Thoracic aorta (tissue), 2 donors: ENCODE results near the gene DSTN. TPM values are rescaled to one million over a fixed set of nuclear protein-coding genes. Genes with fewer than 3 reads are reported as not detected.

Source experiments
- ATAC-seq: fragments of 150-250 bp; one replicate; pipeline ENCODE4 v1.8.0; 2017; ENCODE audit warnings: low read depth; ENCODE audit not compliant: insufficient number of reproducible peaks, low FRiP score
- DNase-seq: peaks from one replicate; pipeline ENCODE4 v3.0.0-alpha.2; 2020; ENCODE audit warnings: low spot score
- H3K27ac ChIP-seq, 2 donors: fragments of 200-600 bp; sonication (generic); 1 replicate in 1 of 2; 2 replicates in 1 of 2; pipeline ENCODE4 v1.5.1; 2016; ENCODE audit warnings: mild to moderate bottlenecking in 2 of 2, moderate library complexity in 2 of 2
- H3K27me3 ChIP-seq: fragments of 200-600 bp; sonication (generic); replicated peaks from 2 replicates; pipeline ENCODE4 v1.6.0; 2016; ENCODE audit warnings: mild to moderate bottlenecking; ENCODE audit not compliant: insufficient read depth
- H3K36me3 ChIP-seq: fragments of 200-600 bp; sonication (generic); one replicate; pipeline ENCODE4 v1.5.1; 2016
- H3K4me1 ChIP-seq, 2 donors: fragments of 200-600 bp; sonication (generic); 1 replicate in 1 of 2; 2 replicates in 1 of 2; pipeline versions ENCODE4 v1.5.1 to v1.6.0; 2016; ENCODE audit warnings: low read depth in 2 of 2, mild to moderate bottlenecking in 1 of 2; ENCODE audit not compliant: control insufficient read depth in 1 of 2
- H3K4me3 ChIP-seq: fragments of 200-600 bp; sonication (generic); 2 replicates; pipeline ENCODE4 v1.5.1; 2016; ENCODE audit warnings: mild to moderate bottlenecking
- H3K9me3 ChIP-seq: fragments of 200-600 bp; sonication (generic); 2 replicates; pipeline ENCODE4 v1.5.1; 2016
- CTCF ChIP-seq: fragments of 200-600 bp; sonication (generic); IDR thresholded peaks from one replicate; pipeline ENCODE4 v1.5.1; 2019; ENCODE audit warnings: antibody characterized with exemption
- total RNA-seq, 2 donors: library from RNA; depleted of rRNA; stranded (reverse); fragments of >200 nt; gene quantifications; one replicate each; pipeline versions ENCODE4 v1.1.0 to v1.2.3, GENCODE V29; 2016

The DSTN gene
- total RNA-seq, 2 donors from 2014 or later, result 1,342 to 1,977 TPM

- Histone ChIP-seq H3K9me3 (no peaks in the 10 kb centered on the region), H3K27me3 (no peaks in the 10 kb centered on the region), H3K27ac (peak overlapping the region; percentile 98), H3K36me3 (no peaks in the 10 kb centered on the region), H3K4me3 (no peak overlapping the region), H3K4me1 (peaks cover 45 to 90% of the 10 kb centered on the region in 2 donors)
- no peak for TF ChIP-seq CTCF
- no peak for DNase-seq
- peak; percentile 44 for ATAC-seq
Measured at GRCh38 chr20:17562804-17563305, 7.0 kb upstream of the DSTN start.

GRCh38 chr20:17565169-17565845 is 4.6 kb upstream of the DSTN start:
- Histone ChIP-seq H3K36me3 (no peaks in the 10 kb centered on the region), H3K9me3 (no peaks in the 10 kb centered on the region), H3K27me3 (no peaks in the 10 kb centered on the region), H3K4me1 (peaks cover 31 to 80% of the 10 kb centered on the region in 2 donors), H3K4me3 (no peak overlapping the region), H3K27ac (peak overlapping the region; percentile 94 to 98)
- ATAC-seq (no peak), DNase-seq (no peak)
- TF ChIP-seq CTCF, result no peak

- no peak for TF ChIP-seq CTCF
- Histone ChIP-seq H3K4me3 (no peak overlapping the region), H3K27me3 (no peaks in the 10 kb centered on the region), H3K4me1 (peaks cover 25 to 70% of the 10 kb centered on the region in 2 donors), H3K27ac (peak overlapping the region; percentile 94 to 98), H3K9me3 (no peaks in the 10 kb centered on the region), H3K36me3 (no peaks in the 10 kb centered on the region)
- ATAC-seq (no peak), DNase-seq (no peak)
Measured at GRCh38 chr20:17566345-17566744, 3.5 kb upstream of the DSTN start.

GRCh38 chr20:17568045-17568788 is 1.7 kb upstream of the DSTN start:
- H3K4me3 ChIP-seq, result peak overlapping the region; percentile 75

More at GRCh38 chr20:17568045-17568788, 1.7 kb upstream of the DSTN start:
- no peaks in the 10 kb centered on the region for H3K27me3 ChIP-seq
- peak overlapping the region; percentile 94 to 98 for H3K27ac ChIP-seq
- no peak for ATAC-seq
- peaks cover 13 to 52% of the 10 kb centered on the region in 2 donors for H3K4me1 ChIP-seq
- TF ChIP-seq CTCF, result no peak
- DNase-seq, result no peak
- H3K36me3 ChIP-seq, result no peaks in the 10 kb centered on the region
- H3K9me3 ChIP-seq, result no peaks in the 10 kb centered on the region
